ENCODE data around the gene CSTB.

- TF ChIP-seq POLR2AphosphoS5 (IDR thresholded peaks at IDR 0.05) (peak; percentile 17), CTCF (IDR thresholded peaks at IDR 0.05) (no peak), POLR2A (IDR thresholded peaks at IDR 0.05) (no peak)
Measured at GRCh38 chr21:43758811-43759210, 17.3 kb downstream of the CSTB start.
